ENCODE results near the gene GAA. TPM values are rescaled to one million over a fixed set of nuclear protein-coding genes. Genes with fewer than 3 reads are reported as not detected.
A peak's percentile ranks its signal among the peaks of the same experiment; 100 is the strongest.
"Not testable (repeated sequence)": the region's sequence is repeated elsewhere in the genome, so short reads cannot be mapped to it uniquely, and the experiment has no call there.

The GAA gene
- total RNA-seq, 2 donors from 2014 or later: 63.0 to 93.9 TPM

- Histone ChIP-seq H3K27me3 (no peaks in the 10 kb centered on the region), H3K36me3 (replicated peaks in 1 of 2; ENCODE audit: insufficient read depth in 1 of 2, low read depth in 2 of 2) (no peaks in the 10 kb centered on the region), H3K4me1 (peaks cover 6% of the 10 kb centered on the region), H3K9me3 (no peaks in the 10 kb centered on the region), H3K27ac (no peak overlapping the region), H3K4me3 (no peak overlapping the region)
- intact Hi-C loops (cut with DNase I): no loop called here
- 80 to 84% methylated on average over 8 to 11 of the region's 11 CpGs for WGBS, 2 donors
- no peak for ATAC-seq
- TF ChIP-seq POLR2A (IDR thresholded peaks at IDR 0.05) (no peak), CTCF (IDR thresholded peaks at IDR 0.05) (no peak)
- no peak for DNase-seq
These were observed 14.8 kb upstream of the GAA start for GRCh38 chr17:80086616-80087015.

- 76 to 79% methylated on average over 32 to 34 of the region's 34 CpGs for WGBS, 2 donors
- TF ChIP-seq CTCF (IDR thresholded peaks at IDR 0.05): no peak
- no peak for TF ChIP-seq POLR2A (IDR thresholded peaks at IDR 0.05)
- H3K27me3 ChIP-seq: no peaks in the 10 kb centered on the region
- H3K27ac ChIP-seq: no peak overlapping the region
- H3K9me3 ChIP-seq: no peaks in the 10 kb centered on the region
- DNase-seq: no peak
- H3K4me3 ChIP-seq: no peak overlapping the region
- intact Hi-C loops (cut with DNase I): no loop called here
- H3K4me1 ChIP-seq: peaks cover 3% of the 10 kb centered on the region
- no peak for ATAC-seq
- H3K36me3 ChIP-seq (replicated peaks in 1 of 2; ENCODE audit: insufficient read depth in 1 of 2, low read depth in 2 of 2): no peaks in the 10 kb centered on the region
These were observed 13.8 kb upstream of the GAA start for GRCh38 chr17:80087346-80088265.

- no peaks in the 10 kb centered on the region for H3K36me3 ChIP-seq (replicated peaks in 1 of 2; ENCODE audit: insufficient read depth in 1 of 2, low read depth in 2 of 2)
- no peak overlapping the region for H3K4me3 ChIP-seq
- no peak overlapping the region for H3K27ac ChIP-seq
- TF ChIP-seq POLR2A (IDR thresholded peaks at IDR 0.05): no peak
- TF ChIP-seq CTCF (IDR thresholded peaks at IDR 0.05): no peak
- H3K27me3 ChIP-seq: no peaks in the 10 kb centered on the region
- H3K9me3 ChIP-seq: no peaks in the 10 kb centered on the region
- intact Hi-C loops (cut with DNase I): loop anchor here (10.0 kb wide), 1 partner anchor 175 kb away; the partner anchor contains the start of gene RNF213
- H3K4me1 ChIP-seq: no peaks in the 10 kb centered on the region
- ATAC-seq: no peak
- 92% methylated on average over 15 to 16 of the region's 16 CpGs for WGBS, 2 donors
- DNase-seq: no peak
These were observed 11.6 kb upstream of the GAA start for GRCh38 chr17:80089762-80090161.

GRCh38 chr17:80090164-80090563, 11.2 kb upstream of the GAA start:
- not testable (repeated sequence) for ATAC-seq; H3K9me3 ChIP-seq; DNase-seq; H3K4me1 ChIP-seq; H3K4me3 ChIP-seq; H3K36me3 ChIP-seq (replicated peaks in 1 of 2; ENCODE audit: insufficient read depth in 1 of 2, low read depth in 2 of 2); H3K27me3 ChIP-seq; H3K27ac ChIP-seq
- intact Hi-C loops (cut with DNase I): loop anchor here (10.0 kb wide), 1 partner anchor 175 kb away; the partner anchor contains the start of gene RNF213
- 87 to 90% methylated on average over 44 of the region's 44 CpGs for WGBS, 2 donors

GRCh38 chr17:80091376-80091775, 10.0 kb upstream of the GAA start:
- no peaks in the 10 kb centered on the region for H3K9me3 ChIP-seq
- no peak overlapping the region for H3K4me3 ChIP-seq
- intact Hi-C loops (cut with DNase I): loop anchor here (10.0 kb wide), 1 partner anchor 173 kb away; the partner anchor contains the start of gene RNF213
- ATAC-seq (no peak), DNase-seq (no peak)
- no peaks in the 10 kb centered on the region for H3K36me3 ChIP-seq (replicated peaks in 1 of 2; ENCODE audit: insufficient read depth in 1 of 2, low read depth in 2 of 2)
- H3K27ac ChIP-seq: peak overlapping the region in 1 of 4 donors; percentile 46
- no peak for TF ChIP-seq POLR2A (IDR thresholded peaks at IDR 0.05)
- no peak for TF ChIP-seq CTCF (IDR thresholded peaks at IDR 0.05)
- WGBS, 2 donors: 83 to 93% methylated on average over 4 of the region's 4 CpGs
- H3K27me3 ChIP-seq: no peaks in the 10 kb centered on the region
- no peaks in the 10 kb centered on the region for H3K4me1 ChIP-seq

Measured in body of pancreas (tissue), 4 donors.